NCI-H1105 (cell line): ENCODE data around the gene CRTAP.
"Not testable (repeated sequence)": the region's sequence is repeated elsewhere in the genome, so short reads cannot be mapped to it uniquely, and the experiment has no call there.

Experiments used
- DNase-seq: peaks from one replicate; lab custom pipeline; 2025; lab: John Stamatoyannopoulos, UW

Gene CRTAP

DNA sequence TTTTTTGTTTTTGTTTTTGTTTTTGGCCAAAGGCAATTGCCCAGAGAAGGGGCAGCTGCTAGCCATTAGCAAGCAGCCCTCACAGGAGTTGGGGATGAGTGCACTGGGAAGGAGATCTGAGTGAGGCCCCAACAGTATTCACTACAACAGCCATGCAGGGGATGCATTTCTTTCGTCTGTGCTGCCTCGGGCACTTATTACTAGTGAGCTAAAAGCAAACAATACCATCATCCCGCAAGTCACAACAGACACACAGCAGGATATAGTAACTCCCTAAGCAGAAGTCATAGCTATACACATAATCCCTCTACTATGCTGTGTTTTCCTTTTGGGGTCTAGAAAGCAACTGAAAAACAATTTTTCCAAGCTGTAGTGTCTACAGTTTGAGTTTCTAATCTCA, 27.2 kb downstream of the CRTAP start:
- DNase-seq = no peak

DNA sequence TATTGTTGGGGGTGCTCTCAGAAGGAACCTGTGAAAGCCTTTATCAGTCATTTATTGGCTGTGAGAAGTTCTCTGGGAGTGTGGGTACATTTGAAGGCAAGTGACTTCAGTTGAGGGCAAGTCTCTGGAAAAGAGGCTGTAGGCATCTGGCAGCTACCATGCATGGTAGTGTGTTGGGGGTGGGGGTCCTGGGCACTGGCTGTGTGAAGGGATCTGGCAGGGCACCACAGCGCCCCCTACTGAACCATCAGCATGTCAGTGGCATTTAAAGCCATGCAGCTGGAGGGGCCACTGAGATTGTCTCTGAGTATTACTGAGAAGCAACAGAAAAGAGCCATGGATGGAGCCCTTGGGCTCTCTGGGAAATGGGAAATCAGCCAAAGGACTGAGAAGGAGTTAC, 30.6 kb downstream of the CRTAP start:
- no peak for DNase-seq

DNA sequence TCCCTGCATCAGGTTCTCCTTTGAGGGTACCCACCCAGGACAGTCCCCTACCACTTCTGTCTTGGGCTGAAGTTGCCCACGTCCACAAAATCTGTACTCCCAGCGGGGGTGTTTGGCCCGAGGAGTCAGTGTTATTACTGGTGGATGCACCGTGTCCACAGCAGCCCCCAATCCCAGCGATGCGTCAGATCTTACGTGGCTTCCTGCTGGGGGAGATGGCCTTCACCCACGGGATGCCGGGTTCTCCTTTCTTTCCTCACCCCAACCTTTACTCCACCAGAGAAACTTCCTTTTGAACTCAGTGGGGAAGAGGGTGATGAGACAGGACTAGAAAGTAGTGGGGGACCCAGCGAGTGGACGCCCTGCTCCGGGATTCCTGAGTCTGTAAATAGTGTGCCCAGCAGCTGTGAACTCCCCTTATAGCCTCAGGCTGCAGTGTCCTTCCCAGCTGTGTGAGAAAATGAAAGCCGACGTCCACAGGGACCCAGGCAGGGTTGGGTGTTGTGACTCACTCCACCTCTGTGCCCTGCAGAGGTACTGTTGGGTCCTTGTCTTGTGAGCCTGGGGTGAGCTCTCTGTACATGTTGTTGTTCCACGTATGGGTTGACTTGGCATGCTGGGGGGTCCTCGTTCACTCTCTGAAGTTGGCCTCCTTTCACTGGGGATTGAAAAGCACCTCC, 31.5 kb downstream of the CRTAP start:
- no peak for DNase-seq

DNA sequence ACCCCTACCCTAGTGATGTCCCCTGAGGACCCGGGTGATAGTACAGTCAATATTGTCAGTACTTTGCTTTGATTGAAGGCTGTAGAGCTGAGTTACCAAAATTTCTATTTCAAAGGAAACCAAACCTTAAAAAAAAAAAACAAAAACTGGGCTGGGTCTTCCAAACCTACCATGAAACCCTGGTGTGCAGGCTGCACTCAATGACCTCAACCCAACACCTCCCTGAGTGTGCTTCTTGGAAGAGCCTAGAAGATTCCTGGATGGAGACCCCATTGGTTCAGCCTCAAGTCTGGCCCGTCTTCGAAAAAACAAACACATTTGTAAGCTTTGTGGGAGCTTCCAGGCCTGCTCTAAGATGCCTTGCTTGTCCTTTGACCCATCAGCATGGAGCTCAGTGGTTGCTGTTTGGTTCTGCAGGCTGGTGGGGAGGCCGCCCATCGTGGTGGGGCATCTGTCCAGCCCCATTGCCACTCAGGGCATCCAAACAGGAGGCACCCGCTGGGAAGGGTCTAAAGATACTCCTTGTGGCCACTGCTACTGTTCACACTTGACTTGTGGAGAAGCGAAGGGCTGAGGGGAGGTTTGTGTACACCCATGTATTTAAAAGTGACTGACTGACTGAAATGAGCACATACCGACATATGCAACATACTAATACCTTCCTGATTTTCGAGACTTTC, 32.2 kb downstream of the CRTAP start:
- DNase-seq = no peak

DNA sequence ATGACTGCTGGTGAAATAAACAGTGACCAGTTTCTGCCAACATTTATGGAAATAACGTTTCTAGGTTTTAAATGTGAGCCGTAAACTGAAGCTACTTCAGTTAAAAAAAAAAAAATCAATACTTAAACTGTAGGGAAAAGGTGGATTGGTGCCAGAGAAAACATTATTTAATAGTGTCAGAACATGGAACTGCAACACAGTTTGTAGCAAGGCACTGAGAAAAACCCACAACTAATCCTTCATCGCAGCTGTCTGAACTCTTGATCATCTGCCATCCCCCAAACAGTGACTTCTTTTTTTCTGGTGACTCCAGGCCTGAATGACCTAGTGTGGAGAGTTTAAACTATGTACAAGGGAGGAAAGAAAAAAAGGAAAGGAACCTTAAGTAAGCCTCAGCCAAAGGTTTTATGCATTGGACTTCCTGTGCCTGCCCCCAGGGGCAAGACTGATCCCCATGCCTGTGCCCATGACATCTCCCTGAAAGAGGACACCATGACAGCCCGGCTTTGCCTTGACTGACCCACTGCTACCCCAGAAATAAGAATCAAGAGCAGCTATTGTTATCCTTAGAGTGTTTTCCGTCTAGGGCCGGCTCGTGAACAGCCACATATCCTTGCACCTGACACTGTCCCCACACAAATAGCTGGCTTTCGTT, 33.1 kb downstream of the CRTAP start:
- DNase-seq = no peak

DNA sequence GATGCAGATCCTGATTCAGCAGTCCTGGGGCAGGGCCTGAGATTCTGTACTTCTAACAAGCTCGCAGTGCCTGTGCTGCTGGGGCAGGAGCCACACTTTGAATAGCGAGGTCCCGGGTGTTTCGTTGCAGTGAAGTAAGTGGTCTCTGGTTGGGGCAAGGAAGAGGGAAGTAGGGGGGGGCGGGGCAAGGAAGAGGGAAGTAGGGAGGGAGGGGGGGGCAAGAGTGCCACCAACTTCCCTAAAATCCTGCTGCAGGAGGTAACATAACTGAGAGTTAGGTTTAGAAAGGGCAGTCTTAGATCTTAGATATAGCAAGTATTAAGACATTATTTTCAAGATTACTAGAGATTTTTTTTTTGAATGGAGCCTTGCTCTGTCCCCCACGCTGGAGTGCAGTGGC, 35.5 kb downstream of the CRTAP start:
- no peak for DNase-seq

DNA sequence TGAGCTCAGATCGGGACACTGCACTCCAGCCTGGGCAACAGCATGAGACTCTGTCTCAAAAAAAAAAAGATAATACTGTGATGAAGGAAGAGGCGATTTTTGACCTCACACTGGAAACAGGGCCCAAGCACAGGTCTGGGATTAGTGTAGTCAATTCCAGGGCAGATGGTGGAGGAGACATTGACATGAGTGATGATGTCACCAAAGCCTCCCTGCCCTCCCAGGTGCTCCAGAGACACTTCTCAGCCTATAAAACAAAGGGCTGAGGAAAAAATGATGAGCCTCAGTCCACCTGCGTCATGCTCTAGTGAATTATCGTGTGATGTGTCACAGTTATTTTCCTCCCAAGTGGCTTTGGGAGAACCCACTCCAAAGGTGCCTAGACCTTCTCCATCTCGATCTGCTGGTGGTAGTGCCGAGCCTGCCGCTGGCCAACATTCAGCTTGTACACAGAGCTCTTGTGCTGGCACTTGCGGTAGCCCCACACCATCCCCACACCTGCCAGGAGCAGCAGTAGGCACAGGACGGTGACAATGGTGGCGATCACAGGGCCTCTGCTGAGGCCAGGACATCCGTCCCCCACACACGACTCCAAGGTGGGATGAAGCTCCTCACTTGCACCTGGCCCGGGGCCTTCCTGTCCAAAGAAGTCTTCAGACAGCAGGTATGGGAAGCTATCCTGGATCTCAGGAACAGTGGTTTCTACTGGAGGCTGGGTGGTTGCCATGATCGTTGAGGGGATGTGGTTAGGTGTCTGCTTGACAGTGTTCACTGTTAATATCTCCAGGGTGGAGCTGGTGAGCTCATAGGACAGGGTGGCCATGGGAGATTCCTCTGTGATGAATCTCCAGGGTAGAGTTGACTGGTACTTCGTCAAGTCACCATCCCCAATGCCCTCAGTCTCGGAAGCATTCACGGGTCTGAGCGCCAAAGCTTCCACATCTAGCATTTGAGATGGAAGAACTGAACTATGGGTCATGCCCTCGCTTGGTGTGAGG, 38.8 kb downstream of the CRTAP start:
- DNase-seq = no peak

DNA sequence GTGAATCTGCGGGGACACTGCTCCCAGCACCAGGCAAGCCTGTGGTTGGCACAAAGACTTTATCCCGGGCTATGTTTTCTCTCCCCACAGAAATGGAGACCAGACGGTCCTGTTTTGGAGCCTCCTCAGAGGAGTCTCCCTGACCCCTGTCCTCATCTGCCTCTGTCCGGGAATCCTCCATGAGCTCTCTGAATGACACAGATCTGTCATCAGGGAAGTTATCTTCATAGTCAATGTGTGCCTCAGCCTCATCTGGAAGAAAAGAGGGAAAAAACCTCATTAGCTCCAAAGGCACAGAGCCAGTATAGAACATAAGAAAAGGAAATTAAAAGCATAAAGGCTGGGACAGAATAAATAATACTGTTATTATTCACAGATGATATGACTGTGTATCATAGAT, 40.0 kb downstream of the CRTAP start:
- DNase-seq = no peak

DNA sequence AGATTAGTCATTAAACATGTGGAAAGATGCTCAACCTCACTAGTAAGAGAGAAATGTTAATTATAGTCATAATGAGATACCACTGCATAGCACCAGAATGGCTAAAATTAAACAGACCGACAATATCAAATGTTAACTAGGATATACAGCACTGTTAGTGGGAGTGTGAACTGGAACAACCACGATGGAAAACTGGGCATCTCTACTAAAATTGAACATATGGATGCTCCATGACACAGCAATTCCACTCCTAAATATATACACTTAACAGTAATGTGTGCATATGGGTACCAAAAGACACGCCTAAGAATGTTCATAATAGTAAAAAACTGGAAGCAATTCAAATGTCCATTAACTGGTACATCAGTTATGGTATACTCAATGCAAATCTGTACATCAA, 41.5 kb downstream of the CRTAP start:
- DNase-seq = no peak

DNA sequence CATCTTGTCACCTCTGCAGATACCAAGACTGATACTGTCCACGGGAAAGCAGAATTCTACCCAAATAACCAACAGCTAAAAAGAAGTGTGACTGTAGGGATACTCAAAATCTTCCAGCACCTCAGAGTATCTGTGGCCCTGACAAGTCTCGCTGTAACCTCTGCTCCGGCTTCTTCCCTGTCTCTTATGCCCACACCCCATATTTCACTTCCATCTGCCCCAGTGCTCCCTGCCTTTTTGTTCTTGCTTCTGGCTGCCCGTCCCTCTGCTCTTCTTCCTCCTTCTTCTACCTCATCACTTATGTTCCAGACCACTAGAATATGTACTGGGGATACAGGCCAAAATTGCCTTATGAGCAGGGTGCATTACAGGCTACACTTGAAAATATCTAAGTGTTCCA, 45.4 kb downstream of the CRTAP start:
- no peak for DNase-seq

DNA sequence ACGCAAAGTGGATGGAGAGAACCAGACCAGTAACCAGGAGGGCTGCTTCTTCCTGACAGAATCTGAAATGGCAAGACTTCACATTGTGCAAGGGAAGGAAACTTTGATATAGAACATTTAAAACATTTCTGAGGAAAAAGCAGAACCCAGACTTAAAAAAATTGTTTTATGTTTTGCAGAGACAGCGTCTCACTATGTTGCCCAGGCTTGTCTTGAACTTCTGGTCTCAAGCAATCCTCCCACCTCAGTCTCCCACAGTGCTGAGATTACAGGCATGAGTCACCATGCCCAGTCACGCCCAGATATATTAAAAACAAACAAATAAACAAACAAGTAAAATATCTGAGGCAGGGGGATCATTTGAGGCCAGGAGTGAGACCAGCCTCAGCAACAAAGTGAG, 46.2 kb downstream of the CRTAP start:
- DNase-seq = no peak

DNA sequence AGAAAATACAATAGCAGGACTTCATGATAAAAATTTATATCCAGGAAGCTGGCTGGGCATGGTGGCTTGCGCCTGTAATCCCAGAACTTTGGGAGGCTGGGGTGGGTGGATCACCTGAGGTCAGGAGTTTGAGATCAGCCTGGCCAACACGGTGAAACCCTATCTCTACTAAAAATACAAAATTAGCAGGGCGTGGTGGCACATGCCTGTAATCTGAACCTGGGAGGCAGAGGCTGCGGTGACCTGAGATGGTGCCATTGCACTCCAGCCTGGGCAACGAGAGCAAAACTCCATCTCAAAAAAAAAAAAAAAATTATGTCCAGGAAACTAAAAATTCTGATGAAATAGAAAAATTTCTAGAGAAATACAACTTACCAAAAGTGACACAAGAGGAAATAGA, 48.8 kb downstream of the CRTAP start:
- DNase-seq = not testable (repeated sequence)

DNA sequence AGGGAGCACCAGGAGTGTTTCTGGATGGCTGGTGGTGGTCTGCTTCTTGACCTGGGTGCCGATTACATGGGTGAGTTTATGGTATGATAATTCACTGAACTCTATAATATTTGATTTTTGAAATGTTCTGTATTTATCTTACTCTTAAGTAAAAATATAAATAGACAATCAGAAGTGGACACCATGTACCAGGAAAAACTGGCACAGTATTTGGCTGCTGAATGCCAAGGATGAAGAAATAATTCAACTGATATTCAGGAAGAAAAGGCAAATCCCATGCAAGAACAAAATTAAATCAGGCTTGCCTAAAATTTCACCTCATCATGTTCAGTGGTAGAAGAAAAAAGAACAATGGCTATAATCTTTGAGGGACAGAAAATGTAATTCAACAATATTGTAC, 51.6 kb downstream of the CRTAP start:
- no peak for DNase-seq

DNA sequence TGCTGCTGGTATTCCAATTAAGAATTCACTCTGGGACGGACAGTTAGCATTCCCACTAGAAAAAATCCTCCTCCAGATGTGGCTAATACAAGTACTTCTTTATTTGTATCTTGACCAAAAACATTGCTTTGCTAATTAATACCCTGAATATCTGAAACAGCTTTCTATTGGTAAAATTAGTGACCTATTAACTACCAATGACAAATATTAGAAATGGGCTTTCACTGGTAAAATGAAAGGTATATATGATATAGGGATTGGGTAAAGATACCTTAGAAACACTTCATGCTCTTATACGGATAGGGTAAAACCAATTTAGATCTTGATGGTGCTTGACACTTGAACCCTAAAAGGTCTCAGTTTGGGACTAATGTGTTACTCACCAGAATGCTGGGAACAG, 52.3 kb downstream of the CRTAP start:
- DNase-seq = no peak

DNA sequence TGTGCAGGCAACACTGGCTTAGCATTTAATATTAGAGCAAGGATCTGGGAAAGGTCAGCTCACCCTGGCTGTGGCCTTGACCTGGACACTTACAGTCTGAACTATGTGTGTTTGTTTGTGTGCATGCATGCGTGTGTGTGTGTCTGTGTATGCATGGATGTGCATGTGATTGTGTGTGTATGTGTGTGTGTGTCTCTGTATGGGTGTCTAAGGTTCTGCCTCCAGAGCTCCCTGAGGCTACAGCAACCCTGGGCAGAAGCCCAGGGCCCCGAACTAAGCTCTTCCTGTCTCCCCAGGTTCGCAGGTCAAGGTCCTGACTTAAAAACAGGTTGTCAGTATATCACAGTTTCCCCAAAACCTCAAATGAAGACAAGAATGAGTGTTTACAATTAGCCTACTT, 53.5 kb downstream of the CRTAP start:
- DNase-seq = no peak

DNA sequence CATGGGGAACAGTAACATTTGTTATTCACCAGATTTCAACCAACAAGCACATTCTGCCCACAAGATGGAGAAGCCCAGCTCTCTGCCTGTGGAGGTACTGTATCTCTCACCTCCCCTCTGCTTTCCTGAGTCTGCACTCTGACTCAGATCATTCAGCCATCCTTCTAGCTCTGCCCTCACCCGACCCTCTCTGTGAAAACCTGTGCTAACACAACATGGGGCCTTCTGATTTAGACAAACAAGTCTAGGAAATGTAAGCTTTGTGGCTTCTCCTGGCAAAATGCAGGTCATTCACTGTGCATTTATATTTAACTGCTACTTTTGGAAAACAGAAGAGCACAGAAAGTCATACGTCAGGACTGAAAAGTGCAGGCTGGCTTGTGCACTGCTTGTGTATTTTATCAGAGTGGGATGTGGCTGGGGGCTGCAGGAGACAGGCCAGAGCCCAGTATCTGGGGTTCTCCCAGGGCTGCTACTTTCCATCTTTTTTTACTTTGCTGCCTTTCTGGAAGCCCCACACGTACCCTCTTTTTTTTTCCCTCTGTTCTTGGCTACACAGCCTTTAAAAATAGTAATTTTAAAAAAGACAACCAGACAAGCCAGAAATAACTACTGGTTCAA, 54.0 kb downstream of the CRTAP start:
- no peak for DNase-seq

DNA sequence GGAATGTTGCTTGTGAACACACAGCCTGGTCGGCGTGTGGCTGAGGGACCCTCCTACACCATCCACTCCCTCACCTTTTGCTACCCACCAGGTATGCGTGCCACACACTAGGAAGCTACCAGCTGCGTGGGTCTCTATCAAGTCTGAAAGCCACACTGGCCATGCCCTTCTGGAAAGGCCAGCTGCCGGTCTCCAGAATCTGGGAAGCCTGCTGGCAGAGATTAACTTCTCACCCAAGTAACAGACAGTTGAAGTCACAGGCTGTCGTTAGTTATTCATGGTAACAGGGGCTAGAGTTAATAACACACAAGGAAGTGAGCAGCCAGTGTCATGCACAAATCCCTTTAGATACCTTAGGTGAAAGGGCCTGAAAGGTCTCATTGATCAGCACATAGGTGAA, 56.7 kb downstream of the CRTAP start:
- no peak for DNase-seq

DNA sequence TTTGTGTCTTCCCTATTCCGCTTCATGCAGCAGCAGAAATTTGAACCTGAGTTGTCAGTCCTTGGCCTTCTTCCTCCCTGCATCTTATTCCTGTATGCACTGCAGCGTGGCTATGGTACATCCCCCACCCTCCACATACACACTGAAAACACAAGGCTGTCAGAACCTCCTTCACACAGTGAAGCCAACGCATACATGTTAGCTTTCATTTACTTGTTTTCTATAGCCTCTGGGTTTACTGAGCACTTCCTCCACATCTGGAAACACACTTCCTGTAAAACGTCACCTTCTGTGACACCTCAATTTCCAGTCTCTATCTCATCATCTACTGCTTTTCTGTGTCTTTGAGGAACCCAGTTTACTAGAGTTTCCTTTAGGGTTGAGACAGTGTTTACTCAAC, 57.8 kb downstream of the CRTAP start:
- no peak for DNase-seq

DNA sequence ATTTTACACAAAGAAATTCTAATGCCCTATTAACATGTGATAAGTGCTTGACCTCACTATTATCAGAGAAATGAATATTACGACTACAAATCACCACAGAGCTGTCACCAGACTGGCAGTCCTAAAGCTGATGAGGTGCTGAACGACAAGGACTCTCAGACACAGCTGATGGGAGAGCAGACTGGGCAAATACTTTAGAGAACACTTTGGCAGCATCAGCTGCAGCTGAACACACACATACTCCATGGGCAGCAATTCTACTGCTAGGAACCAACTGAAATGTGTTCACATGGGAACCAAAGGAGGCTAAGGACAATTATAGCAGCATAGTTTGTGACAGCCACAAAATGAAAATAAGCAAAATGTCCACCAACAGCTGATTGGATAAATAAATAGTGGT, 59.3 kb downstream of the CRTAP start:
- peak; percentile 4 for DNase-seq

DNA sequence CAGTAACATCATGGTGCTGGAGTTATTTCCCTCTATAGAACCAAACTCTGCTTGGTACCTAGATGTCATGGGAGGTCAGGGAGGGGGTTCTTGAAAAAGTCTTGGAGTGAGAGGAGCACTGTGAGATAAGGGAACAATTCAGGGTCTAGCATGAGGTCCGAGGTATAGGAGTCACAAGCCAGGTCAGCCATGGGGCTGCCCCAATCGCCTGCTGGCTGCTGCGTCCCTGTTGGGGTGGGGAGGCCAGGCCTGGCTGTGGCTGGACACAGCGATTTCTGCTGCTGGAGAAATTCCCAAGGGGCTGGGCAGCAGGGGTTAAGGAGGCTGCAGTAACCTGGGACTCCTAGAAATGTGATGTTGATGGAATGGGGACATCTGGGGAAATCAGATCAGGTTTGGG, 59.9 kb downstream of the CRTAP start:
- DNase-seq = no peak

DNA sequence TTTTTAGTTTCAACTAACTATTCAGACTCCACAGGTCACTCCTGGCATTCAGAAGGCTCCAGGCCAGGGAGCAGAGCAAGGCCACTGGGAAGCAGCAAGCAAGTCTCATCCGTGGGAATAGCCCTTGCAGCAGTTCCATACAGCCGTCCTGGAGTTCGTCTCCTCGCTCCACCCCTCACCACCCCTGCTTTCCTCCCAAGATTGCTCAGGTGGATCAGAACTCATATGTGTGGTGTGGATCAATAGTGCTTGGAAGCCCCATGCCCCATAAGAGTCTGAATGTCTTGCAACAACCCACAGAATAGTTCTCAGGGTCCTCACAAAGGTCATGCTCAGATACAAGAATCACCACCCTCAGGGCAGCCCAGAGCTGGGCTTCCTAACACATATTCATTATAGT, 60.3 kb downstream of the CRTAP start:
- DNase-seq = no peak
